PC-3 (cell line): ENCODE results near the gene ZBTB16. TPM values are rescaled to one million over a fixed set of nuclear protein-coding genes. Genes with fewer than 3 reads are reported as not detected.

Experiments used
- ATAC-seq: fragments of 200-7000 bp; cut with Tn5 transposase; 2 replicates; pipeline ENCODE4 v1.9.1; 2020; ENCODE audit warnings: mild to moderate bottlenecking, moderate library complexity
- BruUV-seq: library from RNA; stranded (reverse); fragments of 400-500 nt; replicated peaks from 2 replicates; lab custom pipeline; 2021; lab: Mats Ljungman, UMichigan
- CTCF ChIA-PET: fragments of 300-600 bp; sonication (Branson Sonifier 250); formaldehyde crosslinking; loops from one replicate; lab custom pipeline; 2022; ENCODE audit warnings: antibody characterized with exemption; lab: Charles Lee
- POLR2A ChIA-PET: fragments of 300-600 bp; sonication (Branson Sonifier 250); formaldehyde crosslinking; loops from one replicate; lab custom pipeline; 2022; ENCODE audit warnings: antibody characterized with exemption; ENCODE audit not compliant: unreplicated experiment; lab: Charles Lee
- DNase-seq: peaks from one replicate; pipeline ENCODE4 v3.0.0-alpha.2; 2015
- H2AFZ ChIP-seq: fragments of 300-600 bp; sonication (generic); 2 replicates; pipeline ENCODE4 v1.6.0; 2016; ENCODE audit warnings: antibody characterized with exemption, low read length
- H3F3A ChIP-seq: fragments of 300-600 bp; sonication (generic); one replicate; pipeline ENCODE4 v1.6.0; 2017; ENCODE audit warnings: antibody characterized with exemption, low read length, control low read depth, mild to moderate bottlenecking; ENCODE audit not compliant: unreplicated experiment
- H3K27ac ChIP-seq: fragments of 300-600 bp; sonication (generic); 2 replicates; pipeline ENCODE4 v1.5.1; 2016; ENCODE audit warnings: mild to moderate bottlenecking, low read length
- H3K27me3 ChIP-seq: fragments of 300-600 bp; sonication (generic); 2 replicates; pipeline ENCODE4 v1.6.1; 2016; ENCODE audit warnings: low read length, mixed read lengths
- H3K36me3 ChIP-seq: fragments of 300-600 bp; sonication (generic); 2 replicates; pipeline ENCODE4 v1.6.1; 2016; ENCODE audit warnings: low read depth, mixed run types, low read length, mixed read lengths
- H3K4me1 ChIP-seq: fragments of 300-600 bp; sonication (generic); 2 replicates; pipeline ENCODE4 v1.5.1; 2016; ENCODE audit warnings: low read length; ENCODE audit not compliant: insufficient read depth
- H3K4me2 ChIP-seq: fragments of 300-600 bp; sonication (generic); 2 replicates; pipeline ENCODE4 v1.6.0; 2016; ENCODE audit warnings: low read length
- H3K4me3 ChIP-seq: fragments of 300-600 bp; sonication (generic); 2 replicates; pipeline ENCODE4 v1.5.1; 2016; ENCODE audit warnings: mild to moderate bottlenecking, low read length, mixed read lengths
- H3K79me2 ChIP-seq: fragments of 300-600 bp; sonication (generic); 2 replicates; pipeline ENCODE4 v1.6.1; 2017; ENCODE audit warnings: low read length, mixed read lengths
- H3K9ac ChIP-seq: fragments of 300-600 bp; sonication (generic); 2 replicates; pipeline ENCODE4 v1.6.0; 2016; ENCODE audit warnings: mild to moderate bottlenecking, low read length
- H3K9me2 ChIP-seq: fragments of 300-600 bp; sonication (generic); replicated peaks from 2 replicates; pipeline ENCODE4 v1.6.1; 2016; ENCODE audit warnings: mixed run types, low read length, mixed read lengths
- H3K9me3 ChIP-seq: fragments of 300-600 bp; sonication (generic); 2 replicates; pipeline ENCODE4 v1.6.1; 2016; ENCODE audit warnings: low read length, mixed read lengths
- H4K20me1 ChIP-seq: fragments of 300-600 bp; sonication (generic); 2 replicates; pipeline ENCODE4 v1.6.1; 2016; ENCODE audit warnings: low read length, mixed read lengths
- EZH2 ChIP-seq: fragments of 300-600 bp; sonication (generic); IDR thresholded peaks from one replicate; pipeline ENCODE4 v1.6.1; 2017; ENCODE audit warnings: antibody characterized with exemption, mild to moderate bottlenecking, low read length; ENCODE audit not compliant: unreplicated experiment
- EZH2phosphoT487 ChIP-seq: fragments of 300-600 bp; sonication (generic); IDR thresholded peaks from 2 replicates; pipeline ENCODE4 v1.6.1; 2018; ENCODE audit warnings: mild to moderate bottlenecking, antibody characterized with exemption, low read length, borderline replicate concordance
- intact Hi-C: fragments of 100-400 bp; cut with micrococcal nuclease; formaldehyde crosslinking; loops from 2 replicates; pipeline ENCODE4 v1.9.0; 2023
- total RNA-seq: library from RNA; depleted of rRNA; stranded (reverse); fragments of >200 nt; gene quantifications from 2 replicates; pipeline ENCODE4 v1.2.3, GENCODE V29; 2014
- TF ChIP-seq, protein P1 (sequence below): fragments of 300-600 bp; sonication (generic); conservative IDR thresholded peaks from 2 replicates; pipeline ENCODE4 v1.5.1; 2017; ENCODE audit warnings: antibody characterized with exemption, low read depth, mild to moderate bottlenecking, low read length

ZBTB16 gene
- total RNA-seq, 1 experiment from 2014 or later, result not detected

DNA sequence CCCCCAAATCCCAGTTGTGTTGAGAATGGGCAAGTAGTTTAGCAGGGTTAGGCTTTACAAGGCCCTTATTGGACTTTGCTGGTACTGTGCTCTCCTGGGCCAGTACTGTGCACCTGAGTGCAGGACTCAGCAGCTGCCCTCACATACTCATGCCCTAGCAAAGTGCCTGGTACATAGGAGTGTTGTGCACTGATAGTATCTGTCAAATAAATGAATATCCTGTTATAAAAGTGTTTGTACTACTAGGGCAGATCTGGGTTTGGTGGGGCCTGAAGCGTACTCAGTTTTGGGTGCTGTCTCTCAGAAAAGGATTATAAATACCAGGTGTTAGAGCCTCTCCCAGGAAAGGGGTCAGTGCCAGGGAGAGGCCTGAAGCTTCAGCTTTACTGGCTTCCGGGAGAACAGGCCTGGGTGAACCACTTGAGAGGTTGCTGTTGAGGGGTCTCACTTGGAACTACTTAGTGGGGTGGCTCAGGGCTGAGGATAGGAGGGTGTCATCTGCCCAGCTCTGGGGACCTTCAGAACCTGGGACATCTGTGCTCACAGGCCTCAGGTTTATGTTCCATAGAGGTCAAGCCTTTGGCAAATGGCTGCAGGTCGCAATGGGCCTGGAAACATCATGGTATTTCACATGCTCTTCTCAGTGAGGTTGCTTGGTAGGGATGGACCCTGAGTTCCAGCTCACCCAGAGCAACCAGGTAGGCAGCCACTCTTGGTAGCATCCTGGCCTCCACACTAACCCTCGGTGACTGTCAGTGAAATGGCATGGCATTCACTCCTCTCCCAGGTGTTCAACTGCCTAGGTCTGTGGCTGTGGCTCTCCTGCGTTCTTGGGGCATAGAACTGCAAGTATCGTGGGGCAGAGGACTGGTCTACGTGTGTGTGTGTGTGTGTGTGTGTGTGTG lies 106.1 kb downstream of the ZBTB16 start:
- H3K27me3 ChIP-seq, result peaks cover 87% of the 10 kb centered on the region
- no peaks in the 10 kb centered on the region for H3K9me2 ChIP-seq
- TF ChIP-seq EZH2, result no peak
- TF ChIP-seq EZH2phosphoT487, result no peak
- TF ChIP-seq, protein P1, sequence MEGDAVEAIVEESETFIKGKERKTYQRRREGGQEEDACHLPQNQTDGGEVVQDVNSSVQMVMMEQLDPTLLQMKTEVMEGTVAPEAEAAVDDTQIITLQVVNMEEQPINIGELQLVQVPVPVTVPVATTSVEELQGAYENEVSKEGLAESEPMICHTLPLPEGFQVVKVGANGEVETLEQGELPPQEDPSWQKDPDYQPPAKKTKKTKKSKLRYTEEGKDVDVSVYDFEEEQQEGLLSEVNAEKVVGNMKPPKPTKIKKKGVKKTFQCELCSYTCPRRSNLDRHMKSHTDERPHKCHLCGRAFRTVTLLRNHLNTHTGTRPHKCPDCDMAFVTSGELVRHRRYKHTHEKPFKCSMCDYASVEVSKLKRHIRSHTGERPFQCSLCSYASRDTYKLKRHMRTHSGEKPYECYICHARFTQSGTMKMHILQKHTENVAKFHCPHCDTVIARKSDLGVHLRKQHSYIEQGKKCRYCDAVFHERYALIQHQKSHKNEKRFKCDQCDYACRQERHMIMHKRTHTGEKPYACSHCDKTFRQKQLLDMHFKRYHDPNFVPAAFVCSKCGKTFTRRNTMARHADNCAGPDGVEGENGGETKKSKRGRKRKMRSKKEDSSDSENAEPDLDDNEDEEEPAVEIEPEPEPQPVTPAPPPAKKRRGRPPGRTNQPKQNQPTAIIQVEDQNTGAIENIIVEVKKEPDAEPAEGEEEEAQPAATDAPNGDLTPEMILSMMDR, result no peak
- H3K4me2 ChIP-seq, result no peak overlapping the region
- DNase-seq, result no peak
- H2AFZ ChIP-seq, result no peak overlapping the region
- ATAC-seq, result peak; percentile 13; the same call in 1 of the 2 replicates
- H3K9ac ChIP-seq, result no peak overlapping the region
- H3K4me1 ChIP-seq, result peaks cover 32% of the 10 kb centered on the region
- H3K4me3 ChIP-seq, result no peak overlapping the region
- intact Hi-C loops, result loop anchor here (2.0 to 10.0 kb wide), 2 partner anchors 33 to 121 kb away; no protein-coding TSS in a partner anchor
- H3K36me3 ChIP-seq, result no peaks in the 10 kb centered on the region
- no peaks in the 10 kb centered on the region for H3F3A ChIP-seq
- no peaks in the 10 kb centered on the region for H3K79me2 ChIP-seq
- BruUV-seq, result no TSS peak
- CTCF ChIA-PET, result no interaction called here
- H3K27ac ChIP-seq, result no peak overlapping the region
- no peaks in the 10 kb centered on the region for H3K9me3 ChIP-seq
- POLR2A ChIA-PET, result no interaction called here
- peaks cover 21% of the 10 kb centered on the region for H4K20me1 ChIP-seq

DNA sequence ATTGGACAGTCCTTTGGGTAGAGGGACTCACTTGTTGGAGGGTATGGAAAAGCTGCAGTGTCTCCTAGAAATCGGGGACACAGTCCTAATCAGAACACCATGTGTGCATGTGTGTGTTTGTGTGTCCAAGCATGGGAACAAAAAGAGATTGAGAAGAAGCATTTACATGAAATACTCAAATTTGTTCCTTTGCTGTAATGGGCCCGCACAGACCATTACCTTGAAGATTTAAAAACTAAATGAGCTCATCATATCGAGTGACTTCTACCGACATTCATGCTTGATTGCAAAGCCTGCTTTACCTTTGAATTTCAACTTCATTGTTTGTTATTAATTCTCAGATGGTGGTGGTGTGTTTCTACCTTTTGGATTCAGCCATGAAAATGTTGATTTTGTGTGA lies 106.9 kb downstream of the ZBTB16 start:
- Histone ChIP-seq H3K36me3 (no peaks in the 10 kb centered on the region), H3K27me3 (peaks cover 87% of the 10 kb centered on the region), H2AFZ (no peak overlapping the region), H3F3A (no peaks in the 10 kb centered on the region), H3K4me1 (peaks cover 30% of the 10 kb centered on the region), H3K27ac (no peak overlapping the region), H3K9ac (no peak overlapping the region), H4K20me1 (peaks cover 17% of the 10 kb centered on the region; the same call in 1 of the 2 replicates), H3K79me2 (no peaks in the 10 kb centered on the region), H3K9me3 (no peaks in the 10 kb centered on the region), H3K9me2 (no peaks in the 10 kb centered on the region), H3K4me2 (peak overlapping the region; percentile 30; the same call in 1 of the 2 replicates), H3K4me3 (no peak overlapping the region)
- intact Hi-C loops, result loop anchor here (2.0 to 10.0 kb wide), 2 partner anchors 34 to 122 kb away; no protein-coding TSS in a partner anchor
- BruUV-seq, result no TSS peak
- CTCF ChIA-PET, result interaction anchor here (0.6 kb wide), 1 partner anchor 91 kb away, joined by 14 read pairs; no protein-coding TSS in a partner anchor
- TF ChIP-seq EZH2phosphoT487, result no peak
- DNase-seq (no peak), ATAC-seq (no peak)
- POLR2A ChIA-PET, result interaction anchor here (0.6 kb wide), 1 partner anchor 56 kb away, joined by 4 read pairs; no protein-coding TSS in a partner anchor

DNA sequence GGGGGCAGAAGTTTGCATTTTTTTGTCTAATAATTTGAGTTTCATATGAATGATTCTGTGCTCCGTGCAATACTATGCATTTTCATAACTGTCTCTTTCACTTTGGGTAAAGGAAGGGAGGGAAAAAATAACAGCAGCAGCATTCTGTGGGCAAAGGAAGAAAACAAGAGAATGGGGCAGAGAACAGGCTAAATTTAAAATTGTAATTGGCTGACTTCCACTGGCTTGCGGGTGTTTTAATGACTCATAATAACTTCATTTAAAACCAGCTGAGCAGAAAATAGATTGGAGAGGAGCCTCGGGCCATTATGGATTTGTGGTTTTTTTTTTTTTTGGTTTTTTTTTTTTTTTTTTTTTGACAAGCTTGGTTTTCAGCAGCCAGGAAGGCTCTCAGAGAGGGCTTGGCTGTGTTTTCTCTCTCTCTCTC lies 107.4 kb downstream of the ZBTB16 start:
- Histone ChIP-seq H3K4me1 (peaks cover 30% of the 10 kb centered on the region), H3K9me2 (no peaks in the 10 kb centered on the region), H2AFZ (no peak overlapping the region), H3K27me3 (peaks cover 87% of the 10 kb centered on the region), H3K36me3 (no peaks in the 10 kb centered on the region), H3K4me2 (peak overlapping the region; percentile 30; the same call in 1 of the 2 replicates), H3K9me3 (no peaks in the 10 kb centered on the region), H4K20me1 (peaks cover 14% of the 10 kb centered on the region; the same call in 1 of the 2 replicates), H3K79me2 (no peaks in the 10 kb centered on the region), H3K27ac (no peak overlapping the region), H3F3A (no peaks in the 10 kb centered on the region), H3K4me3 (no peak overlapping the region), H3K9ac (no peak overlapping the region)
- ATAC-seq, result peak; percentile 14
- no peak for TF ChIP-seq EZH2phosphoT487
- TF ChIP-seq, protein P1, result no peak
- CTCF ChIA-PET, result interaction anchor here (0.6 kb wide), 1 partner anchor 91 kb away, joined by 14 read pairs; no protein-coding TSS in a partner anchor
- no TSS peak for BruUV-seq
- POLR2A ChIA-PET, result interaction anchor here (0.6 kb wide), 1 partner anchor 57 kb away, joined by 4 read pairs; no protein-coding TSS in a partner anchor
- intact Hi-C loops, result loop anchor here (2.0 to 10.0 kb wide), 2 partner anchors 34 to 122 kb away; no protein-coding TSS in a partner anchor
- DNase-seq, result peak; percentile 89
